ENCODE measurements around the gene MBTPS1. TPM values are rescaled to one million over a fixed set of nuclear protein-coding genes. Genes with fewer than 3 reads are reported as not detected.

The MBTPS1 gene
- total RNA-seq, 2 donors from 2014 or later = 36.6 to 42.0 TPM

GRCh38 chr16:84022644-84023043, 94.1 kb downstream of the MBTPS1 start:
- Mint-ChIP-seq H3K4me1 (ENCODE audit: low read depth) (no peaks in the 10 kb centered on the region), H3K36me3 (ENCODE audit: insufficient read depth in 2 of 2) (peaks cover 3 to 4% of the 10 kb centered on the region in 2 donors), H3K9me3 (peaks cover 3 to 9% of the 10 kb centered on the region in 2 donors), H3K4me3 (no peak overlapping the region), H3K27ac (no peak overlapping the region), H3K27me3 (ENCODE audit: low read depth) (peaks cover 20% of the 10 kb centered on the region)
- DNase-seq = no peak
- no peak for ATAC-seq (replicated peaks in 1 of 2)

- DNase-seq (no peak), ATAC-seq (replicated peaks in 1 of 2) (no peak)
- no peaks in the 10 kb centered on the region for H3K4me1 Mint-ChIP-seq (ENCODE audit: low read depth)
- no peak overlapping the region for H3K4me3 Mint-ChIP-seq
- H3K27me3 Mint-ChIP-seq (ENCODE audit: low read depth) = peaks cover 12% of the 10 kb centered on the region
- peaks cover 3 to 9% of the 10 kb centered on the region in 2 donors for H3K9me3 Mint-ChIP-seq
- H3K27ac Mint-ChIP-seq = no peak overlapping the region
- peaks cover 3 to 4% of the 10 kb centered on the region in 2 donors for H3K36me3 Mint-ChIP-seq (ENCODE audit: insufficient read depth in 2 of 2)
Measured at GRCh38 chr16:84021488-84021887, 95.3 kb downstream of the MBTPS1 start.

- Mint-ChIP-seq H3K4me1 (ENCODE audit: low read depth) (no peaks in the 10 kb centered on the region), H3K27ac (no peak overlapping the region), H3K36me3 (ENCODE audit: insufficient read depth in 2 of 2) (peaks cover 3 to 4% of the 10 kb centered on the region in 2 donors), H3K27me3 (ENCODE audit: low read depth) (peaks cover 10% of the 10 kb centered on the region), H3K4me3 (no peak overlapping the region), H3K9me3 (peaks cover 3 to 9% of the 10 kb centered on the region in 2 donors)
- ATAC-seq (replicated peaks in 1 of 2) (no peak), DNase-seq (no peak)
Measured at GRCh38 chr16:84020353-84020752, 96.4 kb downstream of the MBTPS1 start.

GRCh38 chr16:84018710-84019109, 98.0 kb downstream of the MBTPS1 start:
- H3K27me3 Mint-ChIP-seq (ENCODE audit: low read depth) = peaks cover 10% of the 10 kb centered on the region
- H3K4me1 Mint-ChIP-seq (ENCODE audit: low read depth) = peaks cover 11% of the 10 kb centered on the region
- no peak for ATAC-seq (replicated peaks in 1 of 2)
- DNase-seq = no peak
- H3K36me3 Mint-ChIP-seq (ENCODE audit: insufficient read depth in 2 of 2) = peaks cover 3 to 4% of the 10 kb centered on the region in 2 donors
- H3K9me3 Mint-ChIP-seq = peaks cover 3 to 9% of the 10 kb centered on the region in 2 donors
- H3K27ac Mint-ChIP-seq = no peak overlapping the region
- no peak overlapping the region for H3K4me3 Mint-ChIP-seq

GRCh38 chr16:84016477-84016876, 100.3 kb downstream of the MBTPS1 start:
- H3K9me3 Mint-ChIP-seq = peaks cover 2 to 8% of the 10 kb centered on the region in 2 donors

GRCh38 chr16:84015399-84015798, 101.3 kb downstream of the MBTPS1 start:
- no peak for ATAC-seq (replicated peaks in 1 of 2)
- no peaks in the 10 kb centered on the region for H3K27me3 Mint-ChIP-seq (ENCODE audit: low read depth)
- no peak overlapping the region for H3K27ac Mint-ChIP-seq

More at GRCh38 chr16:84016477-84016876, 100.3 kb downstream of the MBTPS1 start:
- Mint-ChIP-seq H3K36me3 (ENCODE audit: insufficient read depth in 2 of 2) (peaks cover 2 to 3% of the 10 kb centered on the region in 2 donors), H3K27me3 (ENCODE audit: low read depth) (no peaks in the 10 kb centered on the region), H3K4me1 (ENCODE audit: low read depth) (peaks cover 12% of the 10 kb centered on the region), H3K27ac (no peak overlapping the region), H3K4me3 (no peak overlapping the region)
- ATAC-seq (replicated peaks in 1 of 2) (no peak), DNase-seq (no peak)

GRCh38 chr16:84014570-84015327, 102.0 kb downstream of the MBTPS1 start:
- H3K4me1 Mint-ChIP-seq (ENCODE audit: low read depth) = peaks cover 12% of the 10 kb centered on the region
- ATAC-seq (replicated peaks in 1 of 2) (no peak), DNase-seq (no peak)
- H3K36me3 Mint-ChIP-seq (ENCODE audit: insufficient read depth in 2 of 2) = no peaks in the 10 kb centered on the region
- H3K9me3 Mint-ChIP-seq = peaks cover 0 to 5% of the 10 kb centered on the region in 2 donors
- H3K27me3 Mint-ChIP-seq (ENCODE audit: low read depth) = no peaks in the 10 kb centered on the region
- H3K27ac Mint-ChIP-seq = no peak overlapping the region
- peak overlapping the region in 1 of 2 donors; percentile 13 for H3K4me3 Mint-ChIP-seq

More at GRCh38 chr16:84015399-84015798, 101.3 kb downstream of the MBTPS1 start:
- no peak for DNase-seq
- H3K4me1 Mint-ChIP-seq (ENCODE audit: low read depth) = peaks cover 12% of the 10 kb centered on the region
- no peak overlapping the region for H3K4me3 Mint-ChIP-seq
- H3K9me3 Mint-ChIP-seq = peaks cover 0 to 5% of the 10 kb centered on the region in 2 donors
- H3K36me3 Mint-ChIP-seq (ENCODE audit: insufficient read depth in 2 of 2) = no peaks in the 10 kb centered on the region

- Mint-ChIP-seq H3K4me3 (peak overlapping the region in 1 of 2 donors; percentile 13), H3K27me3 (ENCODE audit: low read depth) (no peaks in the 10 kb centered on the region), H3K9me3 (peaks cover 0 to 5% of the 10 kb centered on the region in 2 donors), H3K36me3 (ENCODE audit: insufficient read depth in 2 of 2) (no peaks in the 10 kb centered on the region), H3K27ac (no peak overlapping the region), H3K4me1 (ENCODE audit: low read depth) (peaks cover 12% of the 10 kb centered on the region)
- ATAC-seq (replicated peaks in 1 of 2) (peak; percentile 86 to 88), DNase-seq (peak; percentile 79 to 86)
Measured at GRCh38 chr16:84013787-84014569, 102.8 kb downstream of the MBTPS1 start.

- Mint-ChIP-seq H3K9me3 (no peaks in the 10 kb centered on the region), H3K4me1 (ENCODE audit: low read depth) (peaks cover 6% of the 10 kb centered on the region), H3K27ac (no peak overlapping the region), H3K36me3 (ENCODE audit: insufficient read depth in 2 of 2) (no peaks in the 10 kb centered on the region), H3K27me3 (ENCODE audit: low read depth) (no peaks in the 10 kb centered on the region), H3K4me3 (no peak overlapping the region)
- DNase-seq (no peak), ATAC-seq (replicated peaks in 1 of 2) (no peak)
Measured at GRCh38 chr16:84009282-84009681, 107.5 kb downstream of the MBTPS1 start.

GRCh38 chr16:84007965-84008364, 108.8 kb downstream of the MBTPS1 start:
- H3K36me3 Mint-ChIP-seq (ENCODE audit: insufficient read depth in 2 of 2) = no peaks in the 10 kb centered on the region
- H3K27me3 Mint-ChIP-seq (ENCODE audit: low read depth) = no peaks in the 10 kb centered on the region
- DNase-seq (no peak), ATAC-seq (replicated peaks in 1 of 2) (no peak)
- H3K27ac Mint-ChIP-seq = no peak overlapping the region
- H3K4me3 Mint-ChIP-seq = no peak overlapping the region
- H3K4me1 Mint-ChIP-seq (ENCODE audit: low read depth) = no peaks in the 10 kb centered on the region
- H3K9me3 Mint-ChIP-seq = no peaks in the 10 kb centered on the region

GRCh38 chr16:84007520-84007919, 109.2 kb downstream of the MBTPS1 start:
- Mint-ChIP-seq H3K27me3 (ENCODE audit: low read depth) (no peaks in the 10 kb centered on the region), H3K4me1 (ENCODE audit: low read depth) (no peaks in the 10 kb centered on the region), H3K36me3 (ENCODE audit: insufficient read depth in 2 of 2) (no peaks in the 10 kb centered on the region), H3K27ac (no peak overlapping the region), H3K4me3 (no peak overlapping the region), H3K9me3 (no peaks in the 10 kb centered on the region)
- DNase-seq = no peak
- ATAC-seq (replicated peaks in 1 of 2) = no peak

- H3K4me1 Mint-ChIP-seq (ENCODE audit: low read depth) = no peaks in the 10 kb centered on the region
- H3K9me3 Mint-ChIP-seq = no peaks in the 10 kb centered on the region
- no peak for DNase-seq
- no peak for ATAC-seq (replicated peaks in 1 of 2)
- no peak overlapping the region for H3K27ac Mint-ChIP-seq
- H3K27me3 Mint-ChIP-seq (ENCODE audit: low read depth) = no peaks in the 10 kb centered on the region
- H3K4me3 Mint-ChIP-seq = no peak overlapping the region
- H3K36me3 Mint-ChIP-seq (ENCODE audit: insufficient read depth in 2 of 2) = no peaks in the 10 kb centered on the region
Measured at GRCh38 chr16:84005391-84005790, 111.4 kb downstream of the MBTPS1 start.

- H3K4me1 Mint-ChIP-seq (ENCODE audit: low read depth) = no peaks in the 10 kb centered on the region
- no peak overlapping the region for H3K4me3 Mint-ChIP-seq
- H3K27ac Mint-ChIP-seq = no peak overlapping the region
- ATAC-seq (replicated peaks in 1 of 2) (no peak), DNase-seq (no peak)
- H3K27me3 Mint-ChIP-seq (ENCODE audit: low read depth) = no peaks in the 10 kb centered on the region
- no peaks in the 10 kb centered on the region for H3K36me3 Mint-ChIP-seq (ENCODE audit: insufficient read depth in 2 of 2)
- H3K9me3 Mint-ChIP-seq = no peaks in the 10 kb centered on the region
Measured at GRCh38 chr16:84004442-84004841, 112.3 kb downstream of the MBTPS1 start.
